ENCODE data around the gene PPFIA2. TPM values are rescaled to one million over a fixed set of nuclear protein-coding genes. Genes with fewer than 3 reads are reported as not detected.

The PPFIA2 gene
- polyA plus RNA-seq, 1 experiment: 0.20 TPM

- TF ChIP-seq CTCF (IDR thresholded peaks at IDR 0.05; ENCODE audit: low read depth, low read length): no peak
- POLR2A ChIA-PET: no interaction called here
- CTCF ChIA-PET: no interaction called here
Observed at GRCh38 chr12:81533054-81533453, 226.1 kb downstream of the PPFIA2 start.

GRCh38 chr12:81530352-81530751 lies 228.8 kb downstream of the PPFIA2 start:
- Histone ChIP-seq H3K9me3 (ENCODE audit: control insufficient read depth, insufficient read depth, low read length) (no peaks in the 10 kb centered on the region), H3K27me3 (ENCODE audit: control insufficient read depth, insufficient read depth, low read length) (no peaks in the 10 kb centered on the region), H3K4me3 (ENCODE audit: low read depth, low read length) (no peak overlapping the region), H3K27ac (ENCODE audit: low read depth, low read length) (no peak overlapping the region)
- no peak for DNase-seq (ENCODE audit: low read depth, low spot score)
- TF ChIP-seq CTCF (IDR thresholded peaks at IDR 0.05; ENCODE audit: low read depth, low read length): no peak
- ChIA-PET CTCF (no interaction called here), POLR2A (no interaction called here)

More at GRCh38 chr12:81533054-81533453, 226.1 kb downstream of the PPFIA2 start:
- Histone ChIP-seq H3K9me3 (ENCODE audit: control insufficient read depth, insufficient read depth, low read length) (no peaks in the 10 kb centered on the region), H3K4me3 (ENCODE audit: low read depth, low read length) (no peak overlapping the region), H3K27ac (ENCODE audit: low read depth, low read length) (no peak overlapping the region), H3K27me3 (ENCODE audit: control insufficient read depth, insufficient read depth, low read length) (no peaks in the 10 kb centered on the region)
- DNase-seq (ENCODE audit: low read depth, low spot score): no peak

GRCh38 chr12:81520064-81520945 lies 238.8 kb downstream of the PPFIA2 start:
- ChIA-PET CTCF (no interaction called here), POLR2A (no interaction called here)
- no peaks in the 10 kb centered on the region for H3K9me3 ChIP-seq (ENCODE audit: control insufficient read depth, insufficient read depth, low read length)
- H3K27me3 ChIP-seq (ENCODE audit: control insufficient read depth, insufficient read depth, low read length): no peaks in the 10 kb centered on the region
- peak overlapping the region; percentile 28; the same call in 1 of the 2 replicates for H3K4me3 ChIP-seq (ENCODE audit: low read depth, low read length)
- no peak for TF ChIP-seq CTCF (IDR thresholded peaks at IDR 0.05; ENCODE audit: low read depth, low read length)
- no peak for DNase-seq (ENCODE audit: low read depth, low spot score)
- H3K27ac ChIP-seq (ENCODE audit: low read depth, low read length): no peak overlapping the region

GRCh38 chr12:81518638-81519037 lies 240.5 kb downstream of the PPFIA2 start:
- CTCF ChIA-PET: no interaction called here
- DNase-seq (ENCODE audit: low read depth, low spot score): no peak
- H3K27ac ChIP-seq (ENCODE audit: low read depth, low read length): no peak overlapping the region
- POLR2A ChIA-PET: no interaction called here
- no peak overlapping the region for H3K4me3 ChIP-seq (ENCODE audit: low read depth, low read length)
- H3K9me3 ChIP-seq (ENCODE audit: control insufficient read depth, insufficient read depth, low read length): no peaks in the 10 kb centered on the region
- H3K27me3 ChIP-seq (ENCODE audit: control insufficient read depth, insufficient read depth, low read length): no peaks in the 10 kb centered on the region
- TF ChIP-seq CTCF (IDR thresholded peaks at IDR 0.05; ENCODE audit: low read depth, low read length): no peak

- Histone ChIP-seq H3K27ac (ENCODE audit: low read depth, low read length) (no peak overlapping the region), H3K9me3 (ENCODE audit: control insufficient read depth, insufficient read depth, low read length) (no peaks in the 10 kb centered on the region), H3K27me3 (ENCODE audit: control insufficient read depth, insufficient read depth, low read length) (no peaks in the 10 kb centered on the region), H3K4me3 (ENCODE audit: low read depth, low read length) (no peak overlapping the region)
- DNase-seq (ENCODE audit: low read depth, low spot score): no peak
- TF ChIP-seq CTCF (IDR thresholded peaks at IDR 0.05; ENCODE audit: low read depth, low read length): no peak
- ChIA-PET POLR2A (no interaction called here), CTCF (no interaction called here)
Observed at GRCh38 chr12:81517296-81517695, 241.9 kb downstream of the PPFIA2 start.
